T-helper 2 cell treated with Interferon-gamma antibody and Interleukin-4, amounts not matched to agents 5 μg/mL and 100 μg/mL, for 36 hours (primary cell): ENCODE data around the gene PRAC1.
A peak's percentile ranks its signal among the peaks of the same experiment; 100 is the strongest.

Experiments used
- DNase-seq: peaks from one replicate; pipeline ENCODE4 v3.0.0; 2021; ENCODE audit warnings: low spot score
- H3K27ac Mint-ChIP-seq: one replicate; pipeline ENCODE4 v1.8.0; 2021; ENCODE audit warnings: mild to moderate bottlenecking, mixed read lengths
- H3K27me3 Mint-ChIP-seq: one replicate; pipeline ENCODE4 v1.8.0; 2021; ENCODE audit warnings: low read depth, mixed read lengths
- H3K36me3 Mint-ChIP-seq: one replicate; pipeline ENCODE4 v1.8.0; 2021; ENCODE audit warnings: low read depth, mixed read lengths
- H3K4me1 Mint-ChIP-seq: one replicate; pipeline ENCODE4 v1.8.0; 2021; ENCODE audit warnings: low read depth, mixed read lengths
- H3K4me3 Mint-ChIP-seq: one replicate; pipeline ENCODE4 v1.8.0; 2022; ENCODE audit warnings: mild to moderate bottlenecking, moderate library complexity, mixed read lengths
- H3K9me3 Mint-ChIP-seq: one replicate; pipeline ENCODE4 v1.8.0; 2021; ENCODE audit warnings: mixed read lengths

Gene PRAC1

DNA sequence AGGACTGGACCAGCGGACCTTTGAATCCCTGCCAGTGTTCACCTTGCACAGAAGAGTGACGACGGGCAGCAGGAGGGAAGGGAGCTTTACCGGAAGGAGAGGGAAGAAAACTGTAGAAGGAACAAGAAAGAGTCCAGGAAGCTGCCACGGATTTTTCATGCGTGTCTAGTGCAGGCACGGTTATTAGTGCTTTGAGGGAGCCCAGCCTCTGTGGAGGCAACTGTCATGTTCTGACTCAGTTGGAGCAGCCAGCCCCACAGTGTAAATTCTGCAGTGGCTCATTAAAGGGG lies 12.7 kb upstream of the PRAC1 start:
- no peak for DNase-seq
- H3K4me3 Mint-ChIP-seq, result no peak overlapping the region
- H3K4me1 Mint-ChIP-seq, result peaks cover 8% of the 10 kb centered on the region
- H3K36me3 Mint-ChIP-seq, result no peaks in the 10 kb centered on the region
- H3K27ac Mint-ChIP-seq, result no peak overlapping the region
- H3K27me3 Mint-ChIP-seq, result peaks cover 93% of the 10 kb centered on the region
- no peaks in the 10 kb centered on the region for H3K9me3 Mint-ChIP-seq

GRCh38 chr17:48734333-48735061 lies 12.2 kb upstream of the PRAC1 start:
- DNase-seq, result no peak
- H3K27me3 Mint-ChIP-seq, result peaks cover 93% of the 10 kb centered on the region
- H3K36me3 Mint-ChIP-seq, result no peaks in the 10 kb centered on the region
- no peak overlapping the region for H3K4me3 Mint-ChIP-seq
- H3K27ac Mint-ChIP-seq, result no peak overlapping the region
- peaks cover 9% of the 10 kb centered on the region for H3K4me1 Mint-ChIP-seq
- H3K9me3 Mint-ChIP-seq, result no peaks in the 10 kb centered on the region

DNA sequence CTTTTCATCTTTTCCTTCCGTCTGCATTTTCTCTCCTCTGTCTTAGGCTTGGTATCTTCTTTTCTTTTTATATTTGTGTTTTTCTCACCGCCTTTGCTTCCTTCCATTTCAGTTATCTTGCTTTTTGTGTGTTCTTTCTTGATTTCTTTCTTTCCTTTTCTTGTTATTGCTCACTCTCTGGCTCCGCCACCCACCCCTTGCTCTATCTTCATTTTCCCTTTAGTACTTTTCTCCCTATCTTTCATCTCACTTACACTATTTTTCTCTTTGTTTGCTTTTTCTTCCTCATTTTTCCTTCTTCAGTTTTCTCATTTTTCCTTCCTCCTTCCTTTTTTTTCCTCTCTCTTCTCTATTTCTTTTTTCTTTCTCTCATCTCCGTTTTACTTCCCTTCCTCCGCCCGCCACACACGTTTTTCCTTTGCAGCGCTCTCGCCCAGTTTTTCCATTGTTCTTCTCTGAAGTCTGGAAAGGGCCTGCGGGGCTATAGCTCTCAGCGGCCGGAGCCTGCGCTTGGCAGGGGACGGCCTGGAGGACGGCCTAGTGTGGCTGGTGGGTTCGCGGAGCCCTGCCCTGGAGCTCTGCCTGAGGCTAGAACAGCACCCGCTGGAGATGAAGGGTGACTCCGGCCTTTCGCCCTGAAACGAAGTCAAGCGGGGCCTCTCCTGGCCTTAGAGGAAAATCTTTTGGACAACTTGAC lies 11.5 kb upstream of the PRAC1 start:
- H3K27me3 Mint-ChIP-seq, result peaks cover 92% of the 10 kb centered on the region
- no peaks in the 10 kb centered on the region for H3K9me3 Mint-ChIP-seq
- no peaks in the 10 kb centered on the region for H3K36me3 Mint-ChIP-seq

GRCh38 chr17:48732688-48733629 lies 10.6 kb upstream of the PRAC1 start:
- H3K9me3 Mint-ChIP-seq, result no peaks in the 10 kb centered on the region
- H3K4me3 Mint-ChIP-seq, result no peak overlapping the region
- H3K4me1 Mint-ChIP-seq, result peaks cover 8% of the 10 kb centered on the region

More for the DNA sequence above, 11.5 kb upstream of the PRAC1 start:
- H3K4me1 Mint-ChIP-seq, result peaks cover 7% of the 10 kb centered on the region
- DNase-seq, result no peak
- no peak overlapping the region for H3K4me3 Mint-ChIP-seq
- no peak overlapping the region for H3K27ac Mint-ChIP-seq

GRCh38 chr17:48731355-48731754 lies 9.0 kb upstream of the PRAC1 start:
- Mint-ChIP-seq H3K27me3 (peaks cover 93% of the 10 kb centered on the region), H3K4me3 (no peak overlapping the region)

More at GRCh38 chr17:48732688-48733629, 10.6 kb upstream of the PRAC1 start:
- Mint-ChIP-seq H3K36me3 (no peaks in the 10 kb centered on the region), H3K27me3 (peaks cover 92% of the 10 kb centered on the region), H3K27ac (no peak overlapping the region)
- no peak for DNase-seq

GRCh38 chr17:48730240-48730550 lies 7.9 kb upstream of the PRAC1 start:
- Mint-ChIP-seq H3K27ac (no peak overlapping the region), H3K4me3 (no peak overlapping the region), H3K36me3 (no peaks in the 10 kb centered on the region), H3K27me3 (peaks cover 93% of the 10 kb centered on the region), H3K9me3 (no peaks in the 10 kb centered on the region), H3K4me1 (peaks cover 8% of the 10 kb centered on the region)
- DNase-seq, result no peak

More at GRCh38 chr17:48731355-48731754, 9.0 kb upstream of the PRAC1 start:
- no peaks in the 10 kb centered on the region for H3K9me3 Mint-ChIP-seq
- no peak overlapping the region for H3K27ac Mint-ChIP-seq
- no peaks in the 10 kb centered on the region for H3K36me3 Mint-ChIP-seq
- DNase-seq, result no peak
- H3K4me1 Mint-ChIP-seq, result peaks cover 8% of the 10 kb centered on the region

- no peak for DNase-seq
- no peak overlapping the region for H3K27ac Mint-ChIP-seq
- peaks cover 10% of the 10 kb centered on the region for H3K4me1 Mint-ChIP-seq
- H3K4me3 Mint-ChIP-seq, result no peak overlapping the region
- H3K36me3 Mint-ChIP-seq, result no peaks in the 10 kb centered on the region
- H3K27me3 Mint-ChIP-seq, result peaks cover 92% of the 10 kb centered on the region
- no peaks in the 10 kb centered on the region for H3K9me3 Mint-ChIP-seq
Measured at GRCh38 chr17:48729335-48730239, 7.3 kb upstream of the PRAC1 start.

DNA sequence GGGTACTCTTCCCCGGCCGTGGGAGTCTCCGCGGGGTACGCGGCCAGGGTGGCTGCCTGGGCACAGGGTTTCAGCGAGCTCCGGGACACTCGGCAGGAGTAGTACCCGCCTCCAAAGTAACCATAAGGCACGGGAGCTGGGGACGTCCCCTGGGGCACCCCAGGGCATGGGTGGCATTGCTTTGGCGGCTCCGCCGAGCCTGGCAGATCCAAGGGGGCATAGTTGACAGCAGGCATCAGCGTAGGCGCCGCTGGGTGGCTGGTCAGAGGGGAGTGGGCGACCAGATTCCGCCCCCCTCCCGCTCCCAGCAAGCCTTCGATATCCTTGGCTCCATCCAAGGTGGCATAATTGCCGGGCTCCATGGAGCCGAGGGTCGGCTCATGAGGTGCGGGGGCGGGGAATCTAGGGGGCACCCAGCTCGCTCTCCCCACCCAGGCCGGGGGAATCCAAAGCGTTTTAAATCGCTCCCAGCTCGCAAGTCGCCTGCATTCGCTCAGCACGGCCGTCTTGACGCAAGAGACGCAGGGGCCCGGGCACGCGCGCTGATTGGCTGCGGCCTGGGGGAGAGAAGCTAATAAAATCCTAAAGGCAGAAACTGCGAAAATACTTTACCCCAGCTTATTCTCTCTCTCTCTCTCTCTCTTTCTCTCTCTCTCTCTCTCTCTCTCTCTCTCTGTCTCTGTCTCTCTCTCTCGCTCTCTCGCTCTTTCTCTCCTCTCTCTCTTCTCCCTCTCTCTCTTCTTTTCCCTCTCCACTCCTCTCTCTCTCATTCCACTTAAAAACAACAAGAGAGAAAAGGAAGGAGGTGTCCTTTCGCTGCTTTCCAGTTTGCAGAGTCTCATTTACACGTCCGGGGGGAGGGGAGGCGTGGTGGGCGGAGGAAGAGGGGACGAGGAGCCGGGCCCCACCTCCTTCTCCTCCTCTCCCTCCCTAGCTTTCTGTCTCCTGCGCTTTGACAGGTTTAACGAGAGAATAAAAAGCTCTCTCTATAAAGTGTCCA lies 6.2 kb upstream of the PRAC1 start, which contains the start of gene HOXB13:
Gene HOXB13 (minus strand): TSS at position 519 of the 1,000 bp plus-strand sequence. CDS start 157 bp downstream, at position 362.
- DNase-seq, result peak; percentile 21
- Mint-ChIP-seq H3K4me1 (peaks cover 17% of the 10 kb centered on the region), H3K27ac (peak within 1 kb of the TSS; percentile 28), H3K4me3 (peak within 1 kb of the TSS; percentile 15), H3K36me3 (no peaks in the 10 kb centered on the region), H3K9me3 (no peaks in the 10 kb centered on the region), H3K27me3 (peaks cover 93% of the 10 kb centered on the region)

DNA sequence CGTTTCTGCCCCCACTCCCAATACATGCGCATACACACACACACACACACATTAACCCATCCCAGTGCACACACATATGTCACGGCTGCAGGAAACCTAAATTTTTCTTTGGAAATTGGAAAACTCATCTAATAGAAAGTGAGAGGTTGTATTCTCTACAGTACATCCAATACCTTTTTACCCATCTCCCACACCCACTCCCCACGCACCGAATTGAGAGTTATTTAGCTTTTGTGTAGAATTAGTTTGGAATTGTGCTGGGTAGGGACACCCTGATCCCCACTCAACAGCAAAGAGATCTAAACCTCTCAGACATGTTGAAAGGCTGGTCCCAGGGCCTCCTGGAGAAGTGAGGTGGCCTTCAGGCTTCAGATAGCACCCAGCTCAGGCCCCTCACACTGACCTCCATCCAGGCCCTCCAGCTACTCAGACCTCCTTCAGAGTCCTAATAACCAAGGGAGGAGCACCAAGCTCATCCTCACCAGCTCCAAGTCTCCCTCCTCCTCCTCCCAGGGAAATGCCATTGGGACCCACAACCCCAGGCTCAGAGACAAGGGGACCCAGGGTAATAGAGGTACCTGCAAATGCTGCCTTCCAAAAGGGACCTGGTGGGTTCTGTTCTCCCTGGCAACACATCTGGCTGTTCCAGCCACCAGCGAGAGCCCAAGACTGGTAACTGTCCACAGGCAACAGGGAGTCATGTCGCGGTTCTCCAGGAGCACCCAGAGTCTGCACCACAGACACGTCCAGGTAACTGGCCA lies 5.3 kb upstream of the PRAC1 start:
- Mint-ChIP-seq H3K27ac (no peak overlapping the region), H3K4me3 (no peak overlapping the region), H3K36me3 (no peaks in the 10 kb centered on the region), H3K9me3 (no peaks in the 10 kb centered on the region), H3K27me3 (peaks cover 95% of the 10 kb centered on the region), H3K4me1 (peaks cover 17% of the 10 kb centered on the region)
- no peak for DNase-seq

GRCh38 chr17:48726916-48727286 lies 4.6 kb upstream of the PRAC1 start:
- Mint-ChIP-seq H3K27ac (no peak overlapping the region), H3K4me1 (peaks cover 17% of the 10 kb centered on the region), H3K4me3 (no peak overlapping the region), H3K9me3 (no peaks in the 10 kb centered on the region), H3K27me3 (peaks cover 95% of the 10 kb centered on the region), H3K36me3 (no peaks in the 10 kb centered on the region)
- DNase-seq, result no peak

GRCh38 chr17:48726114-48726915 lies 4.0 kb upstream of the PRAC1 start:
- Mint-ChIP-seq H3K27ac (no peak overlapping the region), H3K9me3 (no peaks in the 10 kb centered on the region), H3K4me3 (no peak overlapping the region), H3K36me3 (no peaks in the 10 kb centered on the region), H3K27me3 (peaks cover 94% of the 10 kb centered on the region), H3K4me1 (peaks cover 17% of the 10 kb centered on the region)
- no peak for DNase-seq
